ENCODE results near the gene EVI5. TPM values are rescaled to one million over a fixed set of nuclear protein-coding genes. Genes with fewer than 3 reads are reported as not detected.

EVI5 gene
- total RNA-seq, 1 donor from 2014 or later: 3.5 TPM

DNA sequence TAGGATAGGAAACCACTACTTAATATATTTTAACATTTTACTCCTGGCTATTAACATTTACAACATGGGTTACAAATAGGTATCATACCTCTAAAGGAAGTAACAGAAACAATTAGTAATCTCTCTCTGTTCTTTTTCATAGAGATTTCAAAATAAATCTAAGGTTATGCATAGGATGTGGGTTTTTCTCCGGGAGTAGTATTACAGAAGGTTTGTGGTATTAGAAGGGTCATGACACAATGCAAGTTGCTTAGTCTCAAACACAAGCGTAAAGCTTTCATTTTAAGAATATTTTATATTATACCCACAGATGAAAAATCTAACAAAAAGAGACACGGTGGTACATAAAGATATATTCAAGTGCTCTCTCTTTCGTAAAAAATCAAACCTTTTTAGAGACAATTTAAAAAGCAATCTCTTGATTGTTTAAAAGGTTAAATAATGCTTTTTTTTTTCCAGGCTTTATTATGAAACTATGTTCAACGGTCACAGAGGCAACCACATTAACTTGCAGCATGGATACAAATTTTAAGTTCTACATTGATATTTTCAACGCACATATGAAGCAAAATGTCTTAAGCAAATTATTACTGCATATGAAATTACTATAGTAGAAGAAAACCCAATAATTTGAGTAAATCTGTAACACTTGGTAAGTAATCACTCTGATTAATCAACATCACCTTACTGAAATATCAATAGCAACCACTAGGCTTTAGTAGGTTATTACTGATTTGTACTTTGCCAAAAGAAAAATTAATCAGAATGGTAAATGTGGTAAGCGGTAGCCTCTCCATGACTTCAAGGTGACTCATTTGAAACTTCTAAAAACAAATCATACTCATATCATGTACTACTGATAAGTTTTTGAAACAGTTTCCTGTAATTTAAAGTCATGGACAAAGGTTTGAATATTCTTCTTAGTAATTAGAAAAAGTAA lies 200.8 kb downstream of the EVI5 start:
- intact Hi-C loops (cut with micrococcal nuclease): loop anchor here (1.0 to 5.0 kb wide), 4 partner anchors 15 to 267 kb away; partner anchors contain the start of gene GFI1

DNA sequence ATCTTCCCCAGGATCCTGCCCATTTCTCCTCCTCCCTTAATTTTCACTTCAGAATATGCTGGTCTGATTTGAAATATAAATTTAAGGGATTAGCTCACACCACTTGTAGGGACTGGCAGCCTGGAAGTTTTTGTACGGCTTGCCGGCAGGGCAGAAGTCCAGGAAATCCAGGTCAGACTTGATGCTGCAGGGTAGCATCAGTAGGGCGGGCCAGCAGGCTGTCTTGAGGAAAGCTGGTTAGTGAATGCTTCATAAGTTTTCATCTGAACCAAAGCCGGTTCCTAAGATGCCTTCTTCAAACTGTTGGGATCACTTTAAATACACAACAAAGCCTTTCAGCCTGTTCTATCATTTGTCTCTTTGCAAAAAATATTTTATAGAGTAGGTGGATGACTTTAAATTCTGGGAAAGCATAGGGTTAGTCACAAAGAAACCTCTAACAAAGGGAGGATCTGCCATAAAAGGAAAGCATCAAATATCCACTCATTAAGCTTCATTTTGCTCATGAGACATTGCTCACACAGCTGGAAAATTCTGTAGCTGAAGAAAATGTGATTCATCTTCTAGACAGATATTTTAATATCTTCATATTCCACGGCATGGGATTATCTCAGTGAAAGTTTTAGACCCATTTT lies 207.5 kb downstream of the EVI5 start:
- intact Hi-C loops (cut with micrococcal nuclease): loop anchor here (2.0 to 10.0 kb wide), 2 partner anchors 15 to 387 kb away; partner anchors contain the start of gene DIPK1A

DNA sequence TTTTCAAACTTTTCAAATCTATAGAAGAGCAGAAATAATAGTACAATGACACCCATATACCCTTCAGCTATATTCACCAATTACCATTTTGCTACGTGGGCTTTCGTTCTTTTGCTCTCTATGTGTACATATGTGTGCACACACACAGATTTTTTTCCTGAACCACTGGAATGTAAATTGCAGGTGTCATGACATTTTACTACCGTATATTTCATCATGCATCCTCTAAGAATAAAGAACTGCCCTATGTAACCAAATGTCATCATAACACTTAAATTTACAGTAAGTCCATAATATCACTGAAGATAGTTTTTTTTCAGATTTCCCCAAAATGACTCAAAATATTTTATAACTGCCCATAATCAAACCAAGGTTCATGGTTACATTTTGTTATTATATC lies 209.8 kb downstream of the EVI5 start:
- intact Hi-C loops (cut with micrococcal nuclease): loop anchor here (10.0 kb wide), 1 partner anchor 390 kb away; the partner anchor contains the start of gene DIPK1A

DNA sequence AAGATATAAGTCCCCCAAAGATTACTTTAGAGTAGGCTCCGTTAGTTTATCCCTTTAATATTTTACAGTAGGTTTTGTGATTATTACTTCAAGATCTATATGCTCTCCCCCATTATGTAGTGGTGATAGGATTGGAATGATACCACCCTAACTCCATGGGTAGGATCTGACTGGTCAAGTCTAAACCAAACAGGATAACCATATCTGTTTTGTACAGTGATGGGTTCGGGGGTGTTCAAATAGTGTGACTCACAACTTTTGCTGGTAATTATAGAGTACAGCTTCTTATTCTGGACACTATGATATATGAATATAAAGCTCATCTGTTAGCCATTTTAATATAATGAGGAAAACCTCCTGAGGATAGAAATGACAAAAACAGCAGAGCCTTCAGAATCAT lies 212.4 kb downstream of the EVI5 start:
- intact Hi-C loops (cut with micrococcal nuclease): loop anchor here (10.0 kb wide), 1 partner anchor 392 kb away; the partner anchor contains the start of gene DIPK1A

DNA sequence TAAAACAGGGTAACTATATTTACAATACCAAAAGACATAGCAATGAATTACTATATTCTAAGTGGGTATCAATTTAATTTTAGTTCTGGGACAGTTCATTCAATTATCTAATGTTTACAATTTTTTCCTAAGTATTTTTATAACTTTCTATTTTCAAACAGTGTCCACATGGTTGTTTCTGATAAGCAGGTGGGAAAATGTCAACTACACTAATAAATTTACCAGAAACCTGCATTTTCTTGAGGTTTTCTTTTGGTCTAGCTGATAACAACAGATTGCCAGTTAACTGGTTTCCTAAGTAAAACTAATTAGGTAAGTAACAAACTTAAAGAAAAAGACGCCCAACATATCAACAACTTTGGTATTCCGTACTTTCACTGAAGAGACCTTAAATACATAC lies 213.3 kb downstream of the EVI5 start:
- intact Hi-C loops (cut with micrococcal nuclease): loop anchor here (10.0 kb wide), 1 partner anchor 393 kb away; the partner anchor contains the start of gene DIPK1A

DNA sequence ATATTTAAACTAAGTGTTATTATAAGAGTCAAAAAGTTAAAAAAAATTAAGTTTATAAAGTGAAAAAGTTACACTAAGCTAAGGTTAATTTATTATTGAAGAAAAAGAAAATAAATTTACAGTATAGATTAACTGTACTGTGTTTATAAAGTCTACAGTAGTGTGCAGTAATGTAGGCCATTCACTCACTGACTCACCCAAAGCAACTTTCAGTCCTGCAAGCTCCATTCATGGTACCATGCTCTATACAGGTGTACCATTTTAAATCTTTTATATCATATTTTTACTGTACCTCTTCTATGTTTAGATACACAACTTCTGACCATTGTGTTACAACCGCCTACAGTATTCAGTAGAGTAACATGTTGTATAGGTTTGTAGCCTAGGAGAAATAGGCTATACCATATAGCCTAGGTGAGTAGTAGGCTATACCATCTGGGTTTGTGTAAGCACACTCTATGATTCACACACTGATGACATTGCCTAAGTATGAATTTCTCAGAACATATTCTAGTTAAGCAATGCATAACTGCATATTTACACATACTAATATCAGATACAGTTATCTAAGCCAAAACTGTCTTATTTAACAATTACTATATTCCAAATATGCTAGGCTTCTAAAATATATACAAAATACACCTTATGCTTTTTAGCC lies 217.6 kb downstream of the EVI5 start:
- intact Hi-C loops (cut with micrococcal nuclease): no loop called here

DNA sequence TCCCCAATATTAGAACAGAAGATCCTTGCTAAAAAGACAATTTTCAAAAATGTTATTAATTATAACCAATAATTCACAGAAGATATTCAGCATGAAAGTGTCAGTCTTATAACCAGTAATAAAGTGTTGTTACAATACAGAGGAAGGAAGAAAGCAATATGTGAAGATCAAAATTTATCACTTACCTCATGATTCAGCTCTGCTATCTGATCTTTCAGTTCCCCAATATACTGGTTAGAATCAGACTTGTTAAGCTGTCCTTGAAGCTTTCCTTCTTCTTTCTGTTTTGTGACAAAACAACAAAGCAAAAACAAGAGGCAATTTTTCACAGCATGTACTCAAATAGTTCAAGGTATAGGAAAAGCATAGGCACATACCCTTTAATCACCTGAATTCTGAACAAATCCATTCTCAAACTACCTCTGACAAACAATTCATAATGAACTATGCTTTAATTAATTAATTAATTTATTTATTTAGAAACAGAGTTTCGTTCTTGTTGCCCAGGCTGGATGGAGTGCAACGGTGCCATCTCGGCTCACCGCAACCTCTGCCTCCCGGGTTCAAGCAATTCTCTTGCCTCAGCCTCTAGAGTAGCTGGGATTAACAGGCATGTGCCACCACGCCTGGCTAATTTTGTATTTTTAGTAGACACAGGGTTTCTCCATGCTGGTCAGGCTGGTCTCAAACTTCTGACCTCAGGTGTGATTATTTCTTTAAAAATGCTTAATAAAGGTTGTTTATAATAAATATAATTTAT lies 221.3 kb downstream of the EVI5 start:
- intact Hi-C loops (cut with micrococcal nuclease): loop anchor here (1.0 to 2.0 kb wide), 2 partner anchors 13 to 25 kb away; no protein-coding TSS in a partner anchor

DNA sequence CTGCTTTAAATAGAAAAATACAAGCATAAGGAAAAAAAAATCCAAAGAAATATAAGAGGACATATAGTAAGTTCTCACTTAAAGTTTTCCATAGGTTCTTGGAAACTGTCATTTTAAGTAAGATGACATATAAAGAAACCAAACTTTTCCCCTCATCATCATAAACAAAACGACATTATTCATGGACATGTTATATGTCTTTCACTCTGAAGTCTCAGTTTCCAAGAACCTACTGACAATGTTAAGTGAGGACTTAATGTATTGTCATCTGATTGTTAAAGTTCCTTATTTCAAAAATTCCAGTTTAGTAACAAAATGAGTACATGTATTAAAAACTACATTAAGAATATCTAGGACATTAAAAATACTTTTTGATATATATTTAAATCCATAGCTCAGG lies 228.6 kb downstream of the EVI5 start:
- intact Hi-C loops (cut with micrococcal nuclease): no loop called here

DNA sequence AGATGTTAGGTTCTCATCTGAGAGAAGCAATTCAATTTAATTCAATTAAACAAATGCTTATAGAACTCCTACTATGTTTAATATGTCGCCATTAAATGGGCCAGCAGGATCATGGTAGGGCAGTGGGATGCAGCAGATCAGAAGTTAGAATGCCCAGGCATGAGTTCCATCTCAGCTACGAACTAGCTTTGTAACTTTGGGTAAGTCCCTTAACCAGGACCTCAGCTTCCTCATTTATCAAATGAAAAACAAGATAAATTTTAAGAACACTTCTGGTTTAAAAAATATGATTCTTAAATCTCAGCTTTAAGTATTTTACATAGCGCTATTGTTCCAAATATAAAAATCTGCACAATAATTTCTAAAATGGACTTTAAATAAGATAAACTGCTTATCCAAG lies 230.7 kb downstream of the EVI5 start:
- intact Hi-C loops (cut with micrococcal nuclease): no loop called here

DNA sequence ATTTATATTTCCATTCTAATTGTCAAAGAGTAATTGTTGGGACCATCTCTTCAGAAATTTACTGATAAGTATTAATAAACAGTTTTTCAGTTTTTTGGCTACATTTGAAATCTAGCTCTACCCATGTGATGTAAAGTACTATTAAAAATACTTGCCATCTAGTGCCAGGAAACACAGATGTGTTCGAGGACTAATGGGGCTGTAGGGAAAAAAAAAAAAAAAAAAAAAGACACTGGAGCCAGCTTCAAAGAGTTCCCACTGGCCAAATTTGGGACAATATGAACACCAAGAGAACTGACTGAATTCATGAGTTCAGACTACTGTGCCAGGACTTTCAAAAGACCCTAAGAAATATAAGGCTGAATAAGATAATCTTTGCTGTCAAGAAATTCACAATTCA lies 233.0 kb downstream of the EVI5 start:
- intact Hi-C loops (cut with micrococcal nuclease): no loop called here

DNA sequence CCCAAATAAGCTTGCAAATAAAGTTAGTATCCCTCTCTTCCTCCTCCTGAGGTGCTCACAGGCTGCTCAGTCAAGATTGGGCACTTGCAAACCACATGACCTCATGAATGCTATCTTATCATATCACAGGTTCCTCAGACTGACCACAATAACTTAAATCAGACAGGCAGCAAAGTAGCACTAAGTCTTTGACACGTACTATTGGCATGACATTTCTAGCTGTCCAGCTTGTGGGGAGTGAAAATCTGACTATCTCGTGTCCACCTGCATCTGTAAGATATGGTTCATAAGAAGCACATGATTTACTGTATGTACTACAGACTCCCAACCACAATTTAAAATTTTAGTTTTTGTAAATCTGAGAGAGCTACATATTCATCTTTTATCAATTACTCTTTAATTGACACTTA lies 240.1 kb downstream of the EVI5 start:
- intact Hi-C loops (cut with micrococcal nuclease): no loop called here

DNA sequence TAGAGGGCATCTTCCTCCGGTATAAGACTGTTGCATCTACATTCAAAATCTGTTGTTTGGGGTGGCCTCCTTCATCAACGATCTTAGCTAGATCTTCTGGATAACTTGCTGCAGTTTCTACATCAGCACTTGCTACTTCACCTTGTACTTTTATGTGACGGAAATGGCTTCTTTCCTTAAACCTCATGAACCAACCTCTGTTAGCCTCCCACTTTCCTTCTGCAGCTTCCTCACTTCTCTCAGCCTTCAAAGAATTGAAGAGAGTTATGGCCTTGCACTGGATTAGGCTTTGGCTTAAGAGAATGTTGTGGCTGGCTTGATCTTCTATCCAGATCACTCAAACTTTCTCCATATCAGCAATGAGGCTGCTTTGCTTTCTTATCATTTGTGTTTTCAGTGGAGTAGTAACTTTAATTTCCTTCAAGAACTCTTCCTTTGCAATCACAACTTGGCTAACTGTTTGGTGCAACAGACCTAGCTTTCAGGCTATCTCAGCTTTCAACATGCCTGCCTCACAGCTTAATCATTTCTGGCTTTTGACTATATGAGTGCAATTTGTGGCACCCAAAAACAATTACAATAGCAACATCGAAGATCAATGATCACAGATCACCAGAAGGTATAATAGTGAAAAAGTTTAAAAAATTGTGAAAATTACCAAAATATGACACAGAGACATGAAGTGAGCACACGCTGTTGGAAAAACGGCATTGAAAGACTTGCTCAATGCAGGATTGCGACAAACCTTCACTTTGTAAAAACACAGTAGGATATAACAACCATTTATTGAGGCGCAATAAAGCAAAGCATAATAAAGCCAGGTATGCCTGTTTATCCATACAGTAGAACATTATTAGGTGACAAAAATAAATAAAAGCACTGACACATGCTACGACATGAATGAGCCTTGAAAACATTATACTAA lies 241.5 kb downstream of the EVI5 start:
- intact Hi-C loops (cut with micrococcal nuclease): no loop called here

DNA sequence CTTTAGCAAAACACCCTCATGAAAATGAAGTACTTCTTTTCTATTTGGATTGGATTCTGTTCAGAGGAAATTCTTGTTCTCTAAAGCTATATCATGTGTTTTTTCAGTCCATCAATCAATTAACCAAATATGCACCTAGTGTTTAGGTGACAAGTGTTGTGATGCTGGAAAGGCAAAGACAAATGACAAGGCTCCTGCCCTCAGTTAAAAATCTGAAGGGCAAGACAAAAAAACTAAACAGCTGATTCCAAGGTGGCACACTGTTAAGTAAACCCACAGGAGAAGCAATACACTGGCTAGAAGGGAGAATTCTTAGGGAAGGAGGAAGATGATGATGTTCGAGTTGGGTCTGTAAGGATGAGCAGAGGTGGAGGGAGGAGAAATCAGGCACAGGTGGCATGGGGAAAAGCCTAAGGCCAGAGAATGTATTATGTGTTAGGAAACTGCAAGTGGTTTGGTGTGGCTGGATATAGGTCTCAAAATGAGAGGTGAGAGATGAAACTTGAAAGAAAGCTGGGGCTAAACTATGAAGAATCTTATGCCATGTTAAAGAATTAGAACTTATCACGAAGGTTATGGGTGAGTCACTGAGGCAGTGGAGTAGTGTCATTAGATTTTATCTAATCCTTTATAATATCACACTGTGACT lies 246.4 kb downstream of the EVI5 start:
- intact Hi-C loops (cut with micrococcal nuclease): loop anchor here (1.0 to 10.0 kb wide), 8 partner anchors 25 to 984 kb away; partner anchors contain the start of genes BTBD8, GFI1, GLMN and RPAP2

DNA sequence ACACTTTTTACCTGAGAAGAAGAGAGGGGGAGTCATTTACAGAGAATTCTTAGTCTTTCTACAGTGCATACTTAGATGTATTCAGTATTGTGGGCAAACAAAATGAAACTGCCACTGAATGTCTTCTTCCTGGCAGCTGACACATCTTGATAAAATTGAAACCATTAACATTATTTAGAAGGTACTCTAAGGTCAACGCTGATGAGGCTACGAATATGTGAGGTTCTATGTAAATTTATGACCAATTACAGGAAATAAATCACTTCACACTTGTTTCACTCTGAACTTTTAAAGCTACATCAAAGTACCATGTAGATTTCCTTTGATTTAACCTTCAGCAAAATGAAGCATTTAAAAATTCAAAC lies 246.9 kb downstream of the EVI5 start:
- intact Hi-C loops (cut with micrococcal nuclease): loop anchor here (1.0 to 10.0 kb wide), 8 partner anchors 25 to 983 kb away; partner anchors contain the start of genes BTBD8, GFI1, GLMN and RPAP2

DNA sequence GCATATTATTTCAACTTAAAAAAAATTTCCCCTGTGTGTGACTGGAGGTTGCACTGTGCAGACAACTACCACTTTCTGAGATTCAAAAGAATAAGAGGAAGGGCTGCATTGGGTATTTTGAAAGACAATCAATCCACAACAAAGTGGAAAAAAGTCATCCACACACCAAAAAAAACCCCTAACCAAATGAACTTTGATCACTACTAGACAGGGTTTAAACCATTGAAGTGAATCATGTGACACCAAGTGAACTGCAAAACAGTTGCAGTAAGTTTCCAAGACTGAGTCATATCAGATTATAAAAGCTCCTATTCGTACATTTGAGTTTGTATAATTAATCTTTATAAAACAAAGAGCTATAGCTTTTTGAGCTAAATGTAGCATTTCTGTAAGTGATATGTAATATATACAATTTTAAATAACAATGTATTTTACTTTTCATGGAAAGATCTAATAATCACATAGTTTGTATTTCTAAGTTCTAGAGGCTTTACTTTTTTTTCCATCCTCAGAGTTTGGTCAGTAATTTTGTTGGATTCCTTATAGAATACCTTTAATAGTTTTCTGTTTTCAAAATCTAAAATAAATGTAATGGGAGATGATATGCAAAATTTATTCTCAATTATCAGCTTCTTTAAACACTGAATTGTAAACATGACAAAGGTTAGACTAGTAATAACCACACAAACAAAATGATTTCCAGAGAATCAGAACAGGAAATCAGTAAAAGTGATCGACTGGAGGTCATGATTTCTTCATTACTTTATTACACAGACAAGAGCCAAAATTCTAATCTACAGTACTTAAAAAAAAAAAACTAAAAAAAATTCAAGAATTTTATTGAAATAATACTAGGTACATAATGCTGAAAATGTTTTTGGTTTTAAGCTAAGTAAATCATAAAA lies 247.7 kb downstream of the EVI5 start:
- intact Hi-C loops (cut with micrococcal nuclease): loop anchor here (2.0 to 10.0 kb wide), 5 partner anchors 170 to 982 kb away; partner anchors contain the start of genes GLMN and RPAP2

DNA sequence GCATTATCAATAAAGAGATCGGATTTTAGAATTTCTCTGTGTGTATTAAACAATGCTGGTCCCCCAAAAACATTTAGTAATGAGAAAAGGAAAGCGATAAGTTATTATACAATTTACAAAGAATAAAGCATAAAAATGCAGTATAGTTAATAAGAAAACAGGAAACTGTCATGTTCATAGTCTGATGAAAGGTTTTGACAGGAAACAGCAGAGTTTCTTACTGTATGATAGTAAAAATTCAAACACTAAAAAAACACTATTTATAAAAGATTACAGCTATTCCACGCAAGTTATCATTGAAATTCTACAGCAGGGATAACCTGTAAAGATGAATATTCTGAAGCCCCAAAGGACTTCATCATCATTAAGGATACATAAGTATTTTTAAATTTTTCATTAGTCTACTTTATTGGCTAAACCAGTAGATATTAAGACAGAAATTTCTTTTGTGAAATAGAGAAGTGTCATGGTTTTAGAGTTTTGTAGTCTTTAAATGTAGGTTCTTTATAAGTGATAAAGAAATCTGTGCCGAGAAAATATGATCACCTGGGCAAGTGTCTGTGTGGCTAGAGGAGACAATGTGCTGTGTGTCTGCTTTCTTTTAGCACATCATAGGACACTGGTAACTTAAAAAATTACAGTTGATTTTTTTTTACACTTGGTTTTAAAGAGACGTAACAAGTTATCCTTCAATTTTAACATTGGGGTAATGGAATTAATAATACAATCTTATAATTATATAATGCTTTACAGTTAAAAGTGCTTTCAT lies 248.5 kb downstream of the EVI5 start:
- intact Hi-C loops (cut with micrococcal nuclease): loop anchor here (2.0 to 10.0 kb wide), 5 partner anchors 169 to 982 kb away; partner anchors contain the start of genes GLMN and RPAP2

DNA sequence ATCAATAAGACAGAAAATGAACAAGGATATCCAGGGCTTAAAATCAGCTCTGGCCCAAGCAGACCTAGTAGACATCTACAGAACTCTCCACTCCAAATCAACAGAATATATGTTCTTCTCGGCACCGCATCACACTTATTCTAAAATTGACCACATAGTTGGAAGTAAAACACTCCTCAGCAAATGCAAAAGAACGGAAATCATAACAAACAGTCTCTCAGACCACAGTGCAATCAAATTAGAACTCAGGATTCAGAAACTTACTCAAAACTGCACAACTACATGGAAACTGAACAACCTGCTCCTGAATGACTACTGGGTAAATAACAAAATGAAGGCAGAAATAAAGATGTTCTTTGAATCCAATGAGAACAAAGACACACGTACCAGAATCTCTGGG lies 252.5 kb downstream of the EVI5 start:
- intact Hi-C loops (cut with micrococcal nuclease): loop anchor here (10.0 kb wide), 1 partner anchor 978 kb away; no protein-coding TSS in a partner anchor

Measured in T-helper 2 cell treated with Interferon-gamma antibody and Interleukin-4, amounts not matched to agents 100 ng/mL and 5 ng/mL, for 36 hours (primary cell).